COLO668 (cell line): ENCODE data around the gene SH3D19.

ENCODE experiments used
- DNase-seq: peaks from one replicate; lab custom pipeline; 2025; ENCODE audit not compliant: unreplicated experiment; lab: John Stamatoyannopoulos, UW

The SH3D19 gene

GRCh38 chr4:151233600-151233999 is 91.8 kb downstream of the SH3D19 start:
- no peak for DNase-seq

DNA sequence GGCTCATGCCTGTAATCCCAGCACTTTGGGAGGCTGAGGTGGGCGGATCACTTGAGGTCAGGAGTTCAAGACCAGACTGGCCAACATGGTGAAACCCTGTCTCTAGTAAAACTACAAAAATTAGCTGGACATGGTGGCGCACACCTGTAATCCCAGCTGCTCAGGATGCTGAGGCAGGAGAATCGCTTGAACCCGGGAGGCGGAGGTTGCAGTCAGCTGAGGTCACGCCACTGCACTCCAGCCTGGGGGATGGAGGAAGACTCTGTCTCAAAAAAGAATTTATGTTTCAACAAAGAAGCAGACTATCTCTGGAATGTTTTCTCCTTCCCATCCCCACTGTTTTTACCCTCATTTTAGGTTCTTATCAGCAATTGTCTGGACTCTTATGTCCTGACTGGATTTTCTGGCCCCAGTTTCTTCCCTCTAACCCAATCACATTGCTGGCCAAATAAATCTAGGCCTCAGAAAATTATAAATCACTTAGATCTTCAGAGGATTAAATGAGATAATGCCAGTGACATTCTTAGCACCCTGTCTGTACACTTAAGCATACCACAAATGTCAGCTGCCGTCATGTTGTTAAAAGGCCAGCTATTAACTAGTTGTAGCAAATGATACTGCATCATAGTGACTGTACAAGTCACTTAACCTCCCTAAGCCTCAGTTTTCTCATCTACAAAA is 93.3 kb downstream of the SH3D19 start:
- no peak for DNase-seq

GRCh38 chr4:151228189-151229119 is 97.0 kb downstream of the SH3D19 start:
- no peak for DNase-seq

GRCh38 chr4:151227731-151228130 is 97.7 kb downstream of the SH3D19 start:
- DNase-seq: no peak

GRCh38 chr4:151227172-151227571 is 98.2 kb downstream of the SH3D19 start:
- DNase-seq: no peak

DNA sequence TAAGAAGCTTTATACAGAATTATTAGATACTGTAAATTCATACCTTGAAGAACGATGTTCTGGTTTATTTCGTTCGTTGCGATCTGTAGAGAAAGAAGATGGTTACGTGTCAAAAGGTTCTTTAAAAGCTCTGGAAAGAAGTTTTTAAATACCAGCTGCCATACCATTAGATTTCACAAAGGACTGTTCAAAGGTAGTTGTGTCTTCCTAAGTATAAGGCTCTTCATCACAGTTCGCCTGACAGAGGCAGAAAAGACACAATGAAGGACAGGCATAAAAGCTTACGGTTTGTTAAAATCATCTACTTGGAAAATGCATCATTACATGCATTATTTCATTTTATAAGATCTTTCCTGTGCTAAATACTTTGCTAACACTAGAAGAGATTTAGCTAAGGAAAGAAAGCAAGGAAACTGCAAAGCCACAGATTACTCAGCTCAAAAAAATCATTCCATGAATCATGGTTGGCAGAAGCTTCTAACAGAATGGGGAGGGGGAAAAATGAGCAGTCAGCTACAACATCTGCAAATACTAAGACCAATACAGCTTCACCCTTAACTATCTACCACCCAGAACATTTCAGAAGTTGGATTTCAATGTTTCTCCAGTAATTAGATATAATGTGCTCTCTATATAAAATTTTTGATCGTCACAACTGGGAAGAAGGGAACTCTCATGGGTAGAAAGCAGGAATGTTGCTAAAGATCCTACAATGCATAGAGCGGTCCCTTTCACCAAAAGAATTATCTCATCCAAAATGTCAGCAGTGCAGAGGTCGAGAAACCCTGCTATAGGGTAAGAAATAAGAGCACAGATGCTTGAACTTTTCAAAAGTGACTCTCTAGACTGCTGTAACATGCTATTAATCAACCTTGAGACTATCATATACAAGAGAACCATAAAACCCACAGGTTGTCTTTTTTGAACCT is 99.1 kb downstream of the SH3D19 start:
- no peak for DNase-seq

GRCh38 chr4:151223465-151223864 is 101.9 kb downstream of the SH3D19 start:
- no peak for DNase-seq

GRCh38 chr4:151219948-151220347 is 105.5 kb downstream of the SH3D19 start:
- no peak for DNase-seq

GRCh38 chr4:151219091-151219490 is 106.3 kb downstream of the SH3D19 start:
- no peak for DNase-seq

DNA sequence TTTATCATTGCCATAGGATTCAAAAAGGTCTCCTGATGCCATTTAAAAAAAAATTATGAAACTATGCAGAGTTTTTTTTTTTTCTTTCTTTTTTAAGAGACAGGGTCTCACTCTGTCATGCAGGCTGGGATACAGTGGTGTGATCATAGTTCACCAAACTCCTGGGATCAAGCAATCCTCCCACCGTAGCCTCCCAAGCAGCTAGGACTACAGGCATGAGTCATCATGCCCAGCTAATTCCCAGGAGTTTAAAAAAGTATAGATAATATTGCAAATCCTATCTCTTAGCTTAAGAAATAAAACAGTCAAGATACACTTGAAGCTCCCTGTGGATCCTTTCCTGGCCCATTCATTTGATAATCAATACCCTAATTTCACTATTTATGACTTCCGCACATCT is 107.1 kb downstream of the SH3D19 start:
- DNase-seq: no peak

DNA sequence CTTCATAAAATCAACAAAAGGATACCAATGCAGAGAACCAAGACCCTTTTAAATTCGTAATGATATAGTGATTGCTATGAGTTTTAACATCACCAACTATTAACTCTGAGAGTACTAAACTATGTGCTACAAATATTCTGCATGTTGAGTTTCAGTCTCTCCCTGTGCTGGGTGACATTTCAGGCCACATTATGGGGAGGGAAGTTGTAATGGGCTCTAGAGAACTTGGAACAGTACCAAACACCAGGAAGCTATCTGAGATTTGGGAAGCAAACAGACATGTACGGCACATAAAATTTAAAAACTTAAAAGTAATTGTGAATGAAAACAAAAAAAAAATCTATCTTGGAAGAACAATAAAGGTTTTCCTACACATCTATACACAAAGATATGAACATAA is 108.1 kb downstream of the SH3D19 start:
- no peak for DNase-seq

- DNase-seq: no peak
Observed at GRCh38 chr4:151215295-151215694, 110.1 kb downstream of the SH3D19 start.

DNA sequence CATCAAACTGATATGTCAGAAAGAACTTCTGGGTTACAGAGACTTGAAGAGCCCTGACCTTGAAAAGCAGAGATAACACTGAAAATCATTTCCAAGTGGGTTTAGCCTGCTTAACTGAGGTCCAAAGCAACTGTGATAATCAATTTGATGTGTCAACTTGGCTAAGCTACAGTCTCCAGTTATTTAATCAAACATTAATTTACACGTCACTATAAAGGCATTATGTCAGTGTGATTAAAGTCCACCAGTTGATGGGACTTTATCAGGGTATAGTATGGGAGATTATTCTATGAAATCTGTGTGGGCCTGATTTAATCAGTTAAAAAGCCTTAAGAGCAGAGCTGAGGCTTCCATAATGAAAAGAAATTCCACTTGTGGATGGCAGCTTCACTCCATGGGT is 117.5 kb downstream of the SH3D19 start:
- DNase-seq: no peak

- DNase-seq: no peak
Observed at GRCh38 chr4:151207186-151207585, 118.2 kb downstream of the SH3D19 start.

- no peak for DNase-seq
Observed at GRCh38 chr4:151206241-151207005, 119.0 kb downstream of the SH3D19 start.

GRCh38 chr4:151205722-151206121 is 119.7 kb downstream of the SH3D19 start:
- no peak for DNase-seq

GRCh38 chr4:151204925-151205524 is 120.4 kb downstream of the SH3D19 start:
- no peak for DNase-seq

DNA sequence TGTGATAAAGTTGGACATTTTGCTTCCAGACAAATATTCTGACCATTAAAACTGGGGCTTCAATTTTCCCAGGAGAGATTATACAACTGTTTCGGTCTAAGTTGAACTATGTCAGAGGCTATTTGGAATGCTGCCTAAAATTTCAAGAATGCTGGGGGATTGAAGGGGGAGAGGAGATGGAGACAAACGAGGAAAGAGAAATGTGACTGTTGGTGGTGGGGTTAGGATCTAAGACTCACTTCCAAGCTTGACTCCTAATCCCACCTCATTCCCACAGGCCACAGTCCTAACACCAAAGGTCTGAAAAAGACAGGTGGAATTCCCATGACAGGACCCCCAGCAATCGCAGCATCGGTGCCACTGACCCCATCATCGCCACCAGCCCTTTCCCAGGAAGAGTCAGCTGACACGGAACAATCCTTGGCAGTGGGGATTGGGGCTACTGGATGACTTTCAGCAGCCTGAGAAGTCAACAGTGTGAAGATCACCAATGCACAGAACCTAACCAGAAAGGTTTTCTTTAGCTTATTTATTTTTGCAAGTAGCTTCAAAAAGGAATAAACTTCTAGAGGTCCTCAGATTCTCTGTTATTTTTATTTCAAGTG is 122.5 kb downstream of the SH3D19 start:
- DNase-seq: no peak

DNA sequence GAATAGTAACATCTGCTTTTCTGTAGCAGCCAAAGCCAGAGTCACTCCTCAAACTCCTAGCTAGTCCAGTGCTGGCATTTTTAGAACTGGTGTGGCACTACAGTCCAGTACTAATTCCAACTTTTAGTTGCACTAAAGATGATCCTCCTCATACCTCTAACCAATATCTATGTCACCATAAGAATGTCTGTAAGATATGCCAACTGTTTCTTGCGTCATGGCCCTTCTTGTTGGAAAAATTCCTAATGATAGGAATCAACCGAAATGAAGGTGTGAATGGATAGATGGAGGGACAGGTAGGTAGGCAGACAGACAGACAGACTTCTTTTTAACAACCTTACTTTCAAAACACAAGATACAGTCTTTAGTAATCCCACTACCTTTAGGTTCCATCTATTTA is 123.0 kb downstream of the SH3D19 start:
- no peak for DNase-seq
